ENCODE measurements around the gene ARL16. TPM values are rescaled to one million over a fixed set of nuclear protein-coding genes. Genes with fewer than 3 reads are reported as not detected.

ARL16 gene
- total RNA-seq, 1 experiment from 2014 or later: 46.7 TPM

- no peak for TF ChIP-seq PREB (CRISPR knock-in tag; IDR thresholded peaks at IDR 0.05; ENCODE audit: borderline replicate concordance)
- TF ChIP-seq ZNF138 (CRISPR knock-in tag; conservative IDR thresholded peaks at IDR 0.05): no peak
- TF ChIP-seq ERG (CRISPR knock-in tag; IDR thresholded peaks at IDR 0.05): no peak
- no peak for TF ChIP-seq ZNF423 (CRISPR knock-in tag; IDR thresholded peaks at IDR 0.05)
- TF ChIP-seq SOX15 (CRISPR knock-in tag; IDR thresholded peaks at IDR 0.05): no peak
- TF ChIP-seq CDX4 (CRISPR knock-in tag; IDR thresholded peaks at IDR 0.05; ENCODE audit: borderline replicate concordance): no peak
- no peak for TF ChIP-seq GRHL2 (CRISPR knock-in tag; IDR thresholded peaks at IDR 0.05; ENCODE audit: insufficient replicate concordance, severe bottlenecking)
- no peak for TF ChIP-seq FOXK1 (CRISPR knock-in tag; IDR thresholded peaks at IDR 0.05)
- TF ChIP-seq ATF3 (CRISPR knock-in tag; conservative IDR thresholded peaks at IDR 0.05): no peak
- no peak for TF ChIP-seq ZNF281 (CRISPR knock-in tag; IDR thresholded peaks at IDR 0.05)
These were observed 11.1 kb downstream of the ARL16 start (continued) for GRCh38 chr17:81672504-81672903.

- Mint-ChIP-seq H3K27ac (peak overlapping the region; percentile 91), H3K27me3 (ENCODE audit: low read depth) (no peaks in the 10 kb centered on the region), H3K9me3 (no peaks in the 10 kb centered on the region), H3K4me1 (peaks cover 21% of the 10 kb centered on the region), H3K4me3 (peak overlapping the region; percentile 96), H3K36me3 (peaks cover 48% of the 10 kb centered on the region)
- TF ChIP-seq GABPB1 (CRISPR knock-in tag; IDR thresholded peaks at IDR 0.05): no peak
- no peak for TF ChIP-seq CREM (CRISPR knock-in tag; IDR thresholded peaks at IDR 0.05)
- TF ChIP-seq PREB (CRISPR knock-in tag; IDR thresholded peaks at IDR 0.05; ENCODE audit: borderline replicate concordance): no peak
- no peak for TF ChIP-seq TCF7 (CRISPR knock-in tag; IDR thresholded peaks at IDR 0.05; ENCODE audit: low read depth)
- no peak for TF ChIP-seq ARID4B (CRISPR knock-in tag; IDR thresholded peaks at IDR 0.05; ENCODE audit: borderline replicate concordance)
- TF ChIP-seq FOXJ3 (CRISPR knock-in tag; IDR thresholded peaks at IDR 0.05; ENCODE audit: borderline replicate concordance): no peak
- TF ChIP-seq MAX (CRISPR knock-in tag; IDR thresholded peaks at IDR 0.05): no peak
- DNase-seq (ENCODE audit: low spot score): peak; percentile 68
- 0 out of 2 replicates have a peak, but pooled peaks have one; percentile 5 for ATAC-seq
- POLR2A ChIA-PET: no interaction called here
- CTCF ChIA-PET: interaction anchor here (0.6 to 1.7 kb wide), 9 partner anchors 16 to 363 kb away, joined by 3 to 10 read pairs (median 4); partner anchors contain the start of genes ARL16, HGS, MRPL12 and NPLOC4
These were observed 15.8 kb downstream of the ARL16 start for GRCh38 chr17:81667754-81668153.
